ENCODE measurements around the gene TNFRSF11A. TPM values are rescaled to one million over a fixed set of nuclear protein-coding genes. Genes with fewer than 3 reads are reported as not detected.

Gene TNFRSF11A
- polyA plus RNA-seq, 1 donor from 2014 or later = not detected

- Histone ChIP-seq H3K27ac (ENCODE audit: low read length) (peak overlapping the region; percentile 49), H3K9ac (ENCODE audit: low read length) (no peak overlapping the region), H3K4me2 (ENCODE audit: low read length) (peak overlapping the region; percentile 17), H3F3A (ENCODE audit: insufficient read depth, low read length, poor library complexity, severe bottlenecking) (no peaks in the 10 kb centered on the region), H3K27me3 (ENCODE audit: insufficient read depth, low read depth, low read length) (no peaks in the 10 kb centered on the region), H3K36me3 (ENCODE audit: insufficient read depth, low read length) (no peaks in the 10 kb centered on the region), H3K79me2 (replicated peaks; ENCODE audit: insufficient read depth, low read length) (no peaks in the 10 kb centered on the region), H3K4me3 (ENCODE audit: low read length) (peak overlapping the region; percentile 24), H2AFZ (ENCODE audit: low read depth, low read length) (no peak overlapping the region), H3K9me2 (ENCODE audit: insufficient read depth, low read length) (no peaks in the 10 kb centered on the region), H4K20me1 (ENCODE audit: insufficient read depth) (no peaks in the 10 kb centered on the region), H3K9me3 (ENCODE audit: low read length) (no peaks in the 10 kb centered on the region)
- TF ChIP-seq POLR2AphosphoS5 (IDR thresholded peaks at IDR 0.05) (no peak), EZH2 (IDR thresholded peaks at IDR 0.05; ENCODE audit: borderline replicate concordance, insufficient read depth, low read length, poor library complexity, severe bottlenecking) (no peak), TAF1 (IDR thresholded peaks at IDR 0.05; ENCODE audit: low read depth) (no peak), REST (IDR thresholded peaks at IDR 0.05; ENCODE audit: borderline replicate concordance) (no peak), RAD21 (conservative IDR thresholded peaks at IDR 0.05) (no peak), CTCF (IDR thresholded peaks at IDR 0.05; ENCODE audit: poor library complexity, severe bottlenecking) (no peak), MXI1 (conservative IDR thresholded peaks at IDR 0.05; ENCODE audit: poor library complexity, severe bottlenecking) (no peak), SMC3 (conservative IDR thresholded peaks at IDR 0.05; ENCODE audit: poor library complexity) (no peak), EP300 (conservative IDR thresholded peaks at IDR 0.05; ENCODE audit: poor library complexity, severe bottlenecking) (no peak)
Observed at GRCh38 chr18:62372156-62372555, 47.0 kb downstream of the TNFRSF11A start.

GRCh38 chr18:62372882-62373281, 47.8 kb downstream of the TNFRSF11A start:
- H3K4me2 ChIP-seq (ENCODE audit: low read length) = no peak overlapping the region
- H3K79me2 ChIP-seq (replicated peaks; ENCODE audit: insufficient read depth, low read length) = no peaks in the 10 kb centered on the region
- no peak overlapping the region for H3K4me3 ChIP-seq (ENCODE audit: low read length)
- H2AFZ ChIP-seq (ENCODE audit: low read depth, low read length) = no peak overlapping the region
- H3K27ac ChIP-seq (ENCODE audit: low read length) = peak overlapping the region; percentile 49
- H3K9ac ChIP-seq (ENCODE audit: low read length) = no peak overlapping the region
- H3K27me3 ChIP-seq (ENCODE audit: insufficient read depth, low read depth, low read length) = no peaks in the 10 kb centered on the region
- no peaks in the 10 kb centered on the region for H3F3A ChIP-seq (ENCODE audit: insufficient read depth, low read length, poor library complexity, severe bottlenecking)
- no peaks in the 10 kb centered on the region for H3K9me2 ChIP-seq (ENCODE audit: insufficient read depth, low read length)
- H3K9me3 ChIP-seq (ENCODE audit: low read length) = no peaks in the 10 kb centered on the region
- H3K36me3 ChIP-seq (ENCODE audit: insufficient read depth, low read length) = no peaks in the 10 kb centered on the region
- no peaks in the 10 kb centered on the region for H4K20me1 ChIP-seq (ENCODE audit: insufficient read depth)
- TF ChIP-seq EZH2 (IDR thresholded peaks at IDR 0.05; ENCODE audit: borderline replicate concordance, insufficient read depth, low read length, poor library complexity, severe bottlenecking) = no peak
- TF ChIP-seq POLR2AphosphoS5 (IDR thresholded peaks at IDR 0.05) = no peak
- TF ChIP-seq EP300 (conservative IDR thresholded peaks at IDR 0.05; ENCODE audit: poor library complexity, severe bottlenecking) = no peak
- TF ChIP-seq CTCF (IDR thresholded peaks at IDR 0.05; ENCODE audit: poor library complexity, severe bottlenecking) = no peak
- no peak for TF ChIP-seq TAF1 (IDR thresholded peaks at IDR 0.05; ENCODE audit: low read depth)
- TF ChIP-seq REST (IDR thresholded peaks at IDR 0.05; ENCODE audit: borderline replicate concordance) = no peak
- no peak for TF ChIP-seq RAD21 (conservative IDR thresholded peaks at IDR 0.05)
- no peak for TF ChIP-seq SMC3 (conservative IDR thresholded peaks at IDR 0.05; ENCODE audit: poor library complexity)
- TF ChIP-seq MXI1 (conservative IDR thresholded peaks at IDR 0.05; ENCODE audit: poor library complexity, severe bottlenecking) = no peak

Measured in neural cell (in vitro differentiated cells).